Vagina (tissue), 2 donors: Measurements from ENCODE around the gene SRCIN1.

ENCODE experiments used
- POLR2A ChIP-seq, 2 donors: fragments of 450-650 bp; IDR thresholded peaks; one replicate each; pipeline ENCODE4 v1.6.1; 2017; ENCODE audit warnings: antibody characterized with exemption in 2 of 2, mild to moderate bottlenecking in 2 of 2, moderate library complexity in 2 of 2
- POLR2AphosphoS5 ChIP-seq, 2 donors: sonication (generic); formaldehyde crosslinking; IDR thresholded peaks; one replicate each; pipeline ENCODE4 v1.9.0; 2017; ENCODE audit warnings: antibody characterized with exemption in 2 of 2, mild to moderate bottlenecking in 2 of 2, low read depth in 1 of 2; ENCODE audit not compliant: insufficient read depth in 1 of 2
- TF ChIP-seq, protein P1 (sequence below), 3 experiments: fragments of 450-650 bp in 2 of 3; fragments of 200-600 bp in 1 of 3; sonication (generic) in 1 of 3; IDR thresholded peaks; one replicate each; pipeline ENCODE4 v1.5.1; 2017 to 2019; ENCODE audit warnings: antibody characterized with exemption in 3 of 3, mild to moderate bottlenecking in 2 of 3, moderate library complexity in 2 of 3

DNA sequence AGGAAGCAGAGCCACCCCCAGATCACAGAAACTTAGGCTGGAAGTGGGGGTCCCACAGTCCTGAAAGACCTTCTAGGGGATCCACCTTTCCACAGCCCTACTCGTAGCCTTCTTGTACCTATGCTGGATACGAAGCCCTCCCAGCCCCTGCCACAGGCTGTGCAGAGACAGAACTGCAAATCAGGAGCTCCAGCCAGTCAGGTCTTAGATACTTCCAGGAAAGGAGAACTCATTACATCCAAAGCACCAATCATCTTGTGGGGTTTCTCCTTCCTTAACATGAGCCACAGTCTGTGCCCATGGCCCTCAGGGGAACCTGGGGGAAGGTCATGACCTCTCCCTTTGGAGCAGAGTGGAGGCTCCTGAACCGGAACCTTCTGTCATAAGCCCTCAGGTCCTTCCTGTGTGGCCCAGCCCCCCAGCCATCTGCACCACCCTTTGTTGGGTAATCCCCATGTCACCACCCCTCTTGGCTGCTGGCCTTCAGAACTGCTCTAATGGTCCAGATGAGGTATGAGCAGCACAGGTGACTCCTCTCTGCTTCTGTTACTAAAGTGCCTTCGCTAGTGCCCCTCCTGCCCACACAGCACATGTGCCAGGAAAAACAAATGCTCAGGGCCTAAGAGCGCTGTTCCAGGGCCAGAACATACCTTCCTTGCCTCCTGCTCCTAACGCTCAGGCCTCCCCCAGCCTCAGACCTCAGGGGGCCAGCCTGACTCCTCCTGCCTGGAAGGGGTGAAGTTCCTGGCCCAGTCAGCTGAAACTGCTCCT lies 14.6 kb downstream of the SRCIN1 start:
- TF ChIP-seq POLR2A (IDR thresholded peaks at IDR 0.05) (no peak), POLR2AphosphoS5 (IDR thresholded peaks at IDR 0.05; ENCODE audit: insufficient read depth in 1 of 2, low read depth in 1 of 2) (no peak)
- TF ChIP-seq, protein P1, sequence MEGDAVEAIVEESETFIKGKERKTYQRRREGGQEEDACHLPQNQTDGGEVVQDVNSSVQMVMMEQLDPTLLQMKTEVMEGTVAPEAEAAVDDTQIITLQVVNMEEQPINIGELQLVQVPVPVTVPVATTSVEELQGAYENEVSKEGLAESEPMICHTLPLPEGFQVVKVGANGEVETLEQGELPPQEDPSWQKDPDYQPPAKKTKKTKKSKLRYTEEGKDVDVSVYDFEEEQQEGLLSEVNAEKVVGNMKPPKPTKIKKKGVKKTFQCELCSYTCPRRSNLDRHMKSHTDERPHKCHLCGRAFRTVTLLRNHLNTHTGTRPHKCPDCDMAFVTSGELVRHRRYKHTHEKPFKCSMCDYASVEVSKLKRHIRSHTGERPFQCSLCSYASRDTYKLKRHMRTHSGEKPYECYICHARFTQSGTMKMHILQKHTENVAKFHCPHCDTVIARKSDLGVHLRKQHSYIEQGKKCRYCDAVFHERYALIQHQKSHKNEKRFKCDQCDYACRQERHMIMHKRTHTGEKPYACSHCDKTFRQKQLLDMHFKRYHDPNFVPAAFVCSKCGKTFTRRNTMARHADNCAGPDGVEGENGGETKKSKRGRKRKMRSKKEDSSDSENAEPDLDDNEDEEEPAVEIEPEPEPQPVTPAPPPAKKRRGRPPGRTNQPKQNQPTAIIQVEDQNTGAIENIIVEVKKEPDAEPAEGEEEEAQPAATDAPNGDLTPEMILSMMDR (IDR thresholded peaks at IDR 0.05) = no peak
